ENCODE results near the gene GABBR1. TPM values are rescaled to one million over a fixed set of nuclear protein-coding genes. Genes with fewer than 3 reads are reported as not detected.

Gene GABBR1
- total RNA-seq, 1 donor, result 7.6 TPM

DNA sequence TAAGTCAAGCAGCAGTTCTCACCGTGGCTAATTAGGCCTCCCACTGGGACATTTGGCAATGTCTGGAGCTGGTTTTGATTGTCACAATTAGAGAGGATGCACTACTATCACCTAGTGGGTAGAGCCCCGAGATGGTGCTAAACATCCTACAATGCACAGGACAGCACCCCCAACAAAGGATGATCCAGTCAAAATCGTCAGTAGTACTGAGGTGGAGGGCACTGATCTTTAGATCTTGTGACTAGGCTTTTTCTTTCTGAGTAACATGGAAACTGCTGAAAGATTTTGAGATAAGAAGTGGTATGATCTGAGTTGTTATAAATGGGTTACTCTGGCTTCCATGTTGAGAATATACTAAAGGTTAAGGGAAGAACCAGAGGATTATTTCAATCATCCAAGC is 85.4 kb downstream of the GABBR1 start:
- Histone ChIP-seq H3K4me3 (ENCODE audit: insufficient read depth, low read length) (no peak overlapping the region), H4K20me1 (ENCODE audit: insufficient read depth, low read length) (no peaks in the 10 kb centered on the region), H2AFZ (ENCODE audit: low read length) (no peak overlapping the region), H3K4me2 (ENCODE audit: insufficient read depth, low read length) (no peak overlapping the region), H3K27me3 (ENCODE audit: insufficient read depth, low read length) (peaks cover 3% of the 10 kb centered on the region), H3K4me1 (ENCODE audit: insufficient read depth, low read length) (no peaks in the 10 kb centered on the region), H3K27ac (ENCODE audit: low read depth, low read length) (no peak overlapping the region), H3K36me3 (ENCODE audit: insufficient read depth, low read length) (no peaks in the 10 kb centered on the region), H3K9me3 (ENCODE audit: low read depth, low read length) (no peaks in the 10 kb centered on the region), H3K79me2 (ENCODE audit: insufficient read depth, low read length) (no peaks in the 10 kb centered on the region)
- no peak for DNase-seq (ENCODE audit: insufficient read length, low spot score, missing footprints)
- TF ChIP-seq, protein P1, sequence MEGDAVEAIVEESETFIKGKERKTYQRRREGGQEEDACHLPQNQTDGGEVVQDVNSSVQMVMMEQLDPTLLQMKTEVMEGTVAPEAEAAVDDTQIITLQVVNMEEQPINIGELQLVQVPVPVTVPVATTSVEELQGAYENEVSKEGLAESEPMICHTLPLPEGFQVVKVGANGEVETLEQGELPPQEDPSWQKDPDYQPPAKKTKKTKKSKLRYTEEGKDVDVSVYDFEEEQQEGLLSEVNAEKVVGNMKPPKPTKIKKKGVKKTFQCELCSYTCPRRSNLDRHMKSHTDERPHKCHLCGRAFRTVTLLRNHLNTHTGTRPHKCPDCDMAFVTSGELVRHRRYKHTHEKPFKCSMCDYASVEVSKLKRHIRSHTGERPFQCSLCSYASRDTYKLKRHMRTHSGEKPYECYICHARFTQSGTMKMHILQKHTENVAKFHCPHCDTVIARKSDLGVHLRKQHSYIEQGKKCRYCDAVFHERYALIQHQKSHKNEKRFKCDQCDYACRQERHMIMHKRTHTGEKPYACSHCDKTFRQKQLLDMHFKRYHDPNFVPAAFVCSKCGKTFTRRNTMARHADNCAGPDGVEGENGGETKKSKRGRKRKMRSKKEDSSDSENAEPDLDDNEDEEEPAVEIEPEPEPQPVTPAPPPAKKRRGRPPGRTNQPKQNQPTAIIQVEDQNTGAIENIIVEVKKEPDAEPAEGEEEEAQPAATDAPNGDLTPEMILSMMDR (IDR thresholded peaks at IDR 0.05; ENCODE audit: extremely low read depth, low read depth, low read length), result no peak

DNA sequence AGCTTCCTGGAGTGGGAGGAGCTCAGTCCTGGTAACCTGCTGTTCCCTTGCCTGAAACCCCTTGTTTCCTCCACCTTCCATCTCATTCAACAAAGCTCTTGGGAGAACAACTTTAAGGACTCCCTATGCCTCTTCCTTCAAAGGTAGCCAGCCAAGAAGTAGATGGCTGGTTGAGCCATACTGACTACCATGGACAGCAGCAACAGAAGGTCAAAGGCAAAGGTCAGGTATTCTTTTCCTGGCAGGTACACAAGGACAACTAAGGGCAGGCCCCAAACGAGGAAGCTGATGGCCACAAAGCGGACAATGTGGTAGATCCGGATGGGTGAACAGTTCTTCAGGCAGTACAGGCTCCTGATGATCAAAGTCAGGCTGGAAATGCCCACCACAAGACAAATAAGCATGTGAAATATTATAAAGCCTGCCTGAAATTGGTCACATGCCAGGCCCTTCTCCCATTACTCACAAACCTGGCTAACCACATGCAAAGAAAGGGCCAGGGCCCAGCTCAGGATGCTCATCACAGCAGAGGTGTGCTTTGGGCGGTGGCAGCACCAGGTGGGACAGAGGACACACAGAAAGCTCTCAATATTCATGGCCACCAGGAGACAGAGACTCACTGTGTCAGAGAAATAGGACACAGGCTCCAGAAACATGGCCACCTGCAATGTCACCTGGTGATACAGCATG is 95.1 kb downstream of the GABBR1 start:
- TF ChIP-seq, protein P1 (IDR thresholded peaks at IDR 0.05; ENCODE audit: extremely low read depth, low read depth, low read length), result no peak
- DNase-seq (ENCODE audit: insufficient read length, low spot score, missing footprints), result no peak
- Histone ChIP-seq H2AFZ (ENCODE audit: low read length) (no peak overlapping the region), H3K27ac (ENCODE audit: low read depth, low read length) (no peak overlapping the region), H3K9me3 (ENCODE audit: low read depth, low read length) (no peaks in the 10 kb centered on the region), H3K79me2 (ENCODE audit: insufficient read depth, low read length) (no peaks in the 10 kb centered on the region), H3K4me3 (ENCODE audit: insufficient read depth, low read length) (no peak overlapping the region), H3K4me2 (ENCODE audit: insufficient read depth, low read length) (no peak overlapping the region), H3K36me3 (ENCODE audit: insufficient read depth, low read length) (no peaks in the 10 kb centered on the region), H3K4me1 (ENCODE audit: insufficient read depth, low read length) (no peaks in the 10 kb centered on the region), H3K27me3 (ENCODE audit: insufficient read depth, low read length) (no peaks in the 10 kb centered on the region), H4K20me1 (ENCODE audit: insufficient read depth, low read length) (no peaks in the 10 kb centered on the region)

GRCh38 chr6:29532320-29532951 is 100.5 kb downstream of the GABBR1 start:
- Histone ChIP-seq H3K36me3 (ENCODE audit: insufficient read depth, low read length) (no peaks in the 10 kb centered on the region), H4K20me1 (ENCODE audit: insufficient read depth, low read length) (no peaks in the 10 kb centered on the region), H3K9me3 (ENCODE audit: low read depth, low read length) (no peaks in the 10 kb centered on the region), H2AFZ (ENCODE audit: low read length) (no peak overlapping the region), H3K4me2 (ENCODE audit: insufficient read depth, low read length) (no peak overlapping the region), H3K79me2 (ENCODE audit: insufficient read depth, low read length) (no peaks in the 10 kb centered on the region), H3K4me1 (ENCODE audit: insufficient read depth, low read length) (no peaks in the 10 kb centered on the region), H3K27me3 (ENCODE audit: insufficient read depth, low read length) (no peaks in the 10 kb centered on the region), H3K4me3 (ENCODE audit: insufficient read depth, low read length) (no peak overlapping the region), H3K27ac (ENCODE audit: low read depth, low read length) (no peak overlapping the region)
- TF ChIP-seq, protein P1 (IDR thresholded peaks at IDR 0.05; ENCODE audit: extremely low read depth, low read depth, low read length), result no peak
- DNase-seq (ENCODE audit: insufficient read length, low spot score, missing footprints), result no peak

DNA sequence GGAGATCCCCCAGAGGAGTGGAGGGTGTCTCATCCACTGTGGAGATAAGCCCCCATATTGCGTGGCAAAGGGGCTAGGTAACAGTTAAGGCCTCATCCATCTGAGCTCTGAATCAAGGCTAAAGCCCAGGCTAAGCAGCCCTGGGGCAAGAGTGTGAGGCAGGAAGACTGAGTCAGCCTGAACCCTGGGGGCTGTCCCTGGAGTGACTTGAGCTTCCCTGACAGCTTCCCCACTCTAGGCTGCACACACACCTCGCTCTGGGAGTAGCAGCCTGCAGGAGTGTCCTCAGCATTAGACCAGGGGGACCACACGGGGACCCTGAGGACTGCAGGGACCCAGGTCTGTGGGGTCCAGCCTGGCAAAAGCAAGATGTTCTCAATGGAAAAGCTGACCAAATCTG is 101.3 kb downstream of the GABBR1 start:
- H3K27me3 ChIP-seq (ENCODE audit: insufficient read depth, low read length), result no peaks in the 10 kb centered on the region
- no peaks in the 10 kb centered on the region for H3K79me2 ChIP-seq (ENCODE audit: insufficient read depth, low read length)
- no peaks in the 10 kb centered on the region for H3K4me1 ChIP-seq (ENCODE audit: insufficient read depth, low read length)
- TF ChIP-seq, protein P1 (IDR thresholded peaks at IDR 0.05; ENCODE audit: extremely low read depth, low read depth, low read length), result no peak
- no peak overlapping the region for H3K27ac ChIP-seq (ENCODE audit: low read depth, low read length)
- no peaks in the 10 kb centered on the region for H4K20me1 ChIP-seq (ENCODE audit: insufficient read depth, low read length)
- H2AFZ ChIP-seq (ENCODE audit: low read length), result no peak overlapping the region
- no peaks in the 10 kb centered on the region for H3K36me3 ChIP-seq (ENCODE audit: insufficient read depth, low read length)
- no peak for DNase-seq (ENCODE audit: insufficient read length, low spot score, missing footprints)
- H3K9me3 ChIP-seq (ENCODE audit: low read depth, low read length), result no peaks in the 10 kb centered on the region
- H3K4me2 ChIP-seq (ENCODE audit: insufficient read depth, low read length), result no peak overlapping the region
- no peak overlapping the region for H3K4me3 ChIP-seq (ENCODE audit: insufficient read depth, low read length)

Data from osteoblast (primary cell).